Activated T-cell treated with anti-CD3 and anti-CD28 coated beads for 24 hours (primary cell): ENCODE results near the gene FLNB.

ENCODE experiments used
- DNase-seq: peaks from one replicate; pipeline ENCODE4 v3.0.0-alpha.2; 2020; ENCODE audit warnings: low read depth

Gene FLNB

GRCh38 chr3:58137306-58137705 is 129.1 kb downstream of the FLNB start:
- DNase-seq = no peak

GRCh38 chr3:58141766-58142345 is 133.6 kb downstream of the FLNB start:
- DNase-seq = no peak

DNA sequence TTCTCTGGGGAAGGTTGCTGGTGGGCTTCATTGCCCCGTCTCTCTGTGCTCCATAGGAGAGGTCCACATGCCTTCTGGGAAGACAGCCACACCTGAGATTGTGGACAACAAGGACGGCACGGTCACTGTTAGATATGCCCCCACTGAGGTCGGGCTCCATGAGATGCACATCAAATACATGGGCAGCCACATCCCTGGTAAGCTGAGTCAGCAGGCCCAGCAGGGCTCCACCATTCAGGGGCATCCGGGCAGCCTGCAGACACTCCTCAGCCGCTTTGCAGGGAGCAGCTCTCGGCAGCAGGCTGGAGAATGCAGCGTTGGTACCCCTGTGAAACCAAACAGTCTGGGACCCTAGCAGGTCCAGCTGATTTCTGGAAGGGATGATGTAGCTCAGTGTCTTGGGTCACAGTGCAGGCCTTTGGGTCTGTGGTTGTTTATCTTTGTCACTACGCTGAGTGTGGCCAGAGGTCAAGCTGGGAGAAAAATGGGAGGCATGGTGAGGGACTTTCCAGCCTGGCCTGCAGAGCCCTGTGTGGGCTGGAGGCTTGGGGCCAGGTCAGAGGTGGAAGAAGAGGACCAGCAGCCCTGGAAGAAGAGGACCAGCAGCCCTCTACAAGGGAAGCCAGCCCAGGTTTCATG is 135.3 kb downstream of the FLNB start:
- no peak for DNase-seq

DNA sequence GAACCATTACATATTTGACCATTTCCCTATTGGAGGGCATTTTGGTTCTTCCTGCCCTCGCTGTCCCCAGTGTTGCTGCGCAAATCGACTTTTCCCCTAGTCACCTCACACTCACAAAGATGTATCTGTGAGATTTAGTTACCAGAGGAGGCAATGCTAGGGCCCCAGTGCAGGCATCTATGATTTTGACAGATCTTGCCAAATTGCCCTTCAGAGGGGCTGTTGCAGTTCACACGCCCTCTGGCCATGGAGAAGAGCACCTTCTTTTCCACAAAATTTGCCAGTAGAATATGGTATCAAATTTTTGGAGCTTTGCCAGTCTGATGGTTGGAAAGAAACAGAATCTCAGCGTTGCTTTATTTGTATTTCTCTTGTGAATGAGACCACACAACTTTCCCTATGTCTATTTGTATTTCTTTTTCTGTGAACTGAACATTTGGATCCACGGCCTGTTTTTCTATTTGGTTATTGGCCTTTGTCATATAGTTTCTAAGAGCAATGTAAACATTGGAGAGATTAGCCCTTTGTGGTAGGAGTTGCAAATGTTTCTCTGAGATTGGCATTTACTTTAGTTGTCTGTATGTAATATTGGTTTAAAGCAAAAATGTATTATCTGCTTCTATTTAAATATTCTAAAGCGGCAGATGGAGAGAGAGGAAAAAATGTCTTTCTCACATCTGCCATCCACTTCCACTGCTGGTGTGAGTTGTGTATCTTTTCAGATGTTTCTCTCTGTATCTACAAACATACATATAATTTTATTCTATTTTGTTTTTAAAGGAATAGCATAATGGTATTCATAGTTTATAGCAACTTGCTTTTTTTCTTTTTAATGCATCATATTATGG is 136.5 kb downstream of the FLNB start:
- DNase-seq = no peak

DNA sequence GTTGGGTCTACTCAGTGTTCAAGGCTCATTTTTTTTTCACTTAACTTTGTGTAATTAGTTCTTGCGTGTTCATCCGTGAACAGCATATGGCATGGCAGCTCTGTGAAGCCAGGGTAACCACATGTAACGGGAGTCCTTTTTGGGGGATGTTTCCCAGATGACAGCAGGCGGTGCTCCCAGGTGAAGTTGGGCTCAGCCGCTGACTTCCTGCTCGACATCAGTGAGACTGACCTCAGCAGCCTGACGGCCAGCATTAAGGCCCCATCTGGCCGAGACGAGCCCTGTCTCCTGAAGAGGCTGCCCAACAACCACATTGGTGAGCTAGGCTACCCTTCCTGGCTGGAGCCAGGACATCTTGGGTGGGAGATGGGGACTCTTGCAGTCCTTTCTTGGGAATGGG is 139.8 kb downstream of the FLNB start:
- no peak for DNase-seq

GRCh38 chr3:58150130-58150809 is 142.0 kb downstream of the FLNB start:
- no peak for DNase-seq

GRCh38 chr3:58150810-58151199 is 142.6 kb downstream of the FLNB start:
- no peak for DNase-seq

- no peak for DNase-seq
Observed at GRCh38 chr3:58151637-58152036, 143.4 kb downstream of the FLNB start.

DNA sequence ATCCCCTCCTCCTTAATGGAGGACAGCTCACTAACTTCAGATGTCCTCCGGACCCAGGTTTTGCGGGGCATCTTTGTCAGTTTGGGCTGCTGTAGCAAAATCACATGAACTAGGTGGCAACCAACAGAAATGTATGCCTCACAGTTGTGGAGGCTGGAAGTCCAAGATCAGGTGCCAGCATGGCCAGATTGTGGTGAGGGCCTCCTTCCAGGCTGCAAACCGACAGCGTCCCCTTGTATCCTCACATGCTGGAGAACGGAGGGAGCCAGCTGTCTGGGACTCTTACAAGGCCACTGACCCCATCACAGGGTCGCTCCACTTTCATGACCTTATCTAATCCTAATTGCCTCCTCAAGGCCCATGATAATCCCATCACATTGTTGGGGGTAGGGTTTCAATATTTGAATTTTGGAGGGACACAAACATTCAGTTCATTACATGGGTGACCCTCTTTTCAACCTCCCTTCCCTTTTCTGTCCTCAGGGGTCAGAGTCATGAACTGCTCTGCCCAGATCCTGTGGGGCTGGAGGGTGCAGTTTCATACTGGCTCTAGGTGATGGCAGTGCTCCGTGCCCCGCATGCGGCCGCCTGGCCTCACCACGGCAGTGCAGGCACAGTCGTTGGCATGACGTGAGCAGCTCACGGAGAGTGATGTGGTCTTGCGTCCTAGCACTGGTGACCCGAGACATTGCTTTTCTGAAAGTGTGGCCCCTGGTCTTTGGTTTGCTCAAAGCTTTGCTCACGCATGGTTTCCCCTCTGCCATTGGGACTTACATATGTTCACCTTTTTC is 144.2 kb downstream of the FLNB start:
- no peak for DNase-seq

- DNase-seq = no peak
Observed at GRCh38 chr3:58153371-58153770, 145.1 kb downstream of the FLNB start.

DNA sequence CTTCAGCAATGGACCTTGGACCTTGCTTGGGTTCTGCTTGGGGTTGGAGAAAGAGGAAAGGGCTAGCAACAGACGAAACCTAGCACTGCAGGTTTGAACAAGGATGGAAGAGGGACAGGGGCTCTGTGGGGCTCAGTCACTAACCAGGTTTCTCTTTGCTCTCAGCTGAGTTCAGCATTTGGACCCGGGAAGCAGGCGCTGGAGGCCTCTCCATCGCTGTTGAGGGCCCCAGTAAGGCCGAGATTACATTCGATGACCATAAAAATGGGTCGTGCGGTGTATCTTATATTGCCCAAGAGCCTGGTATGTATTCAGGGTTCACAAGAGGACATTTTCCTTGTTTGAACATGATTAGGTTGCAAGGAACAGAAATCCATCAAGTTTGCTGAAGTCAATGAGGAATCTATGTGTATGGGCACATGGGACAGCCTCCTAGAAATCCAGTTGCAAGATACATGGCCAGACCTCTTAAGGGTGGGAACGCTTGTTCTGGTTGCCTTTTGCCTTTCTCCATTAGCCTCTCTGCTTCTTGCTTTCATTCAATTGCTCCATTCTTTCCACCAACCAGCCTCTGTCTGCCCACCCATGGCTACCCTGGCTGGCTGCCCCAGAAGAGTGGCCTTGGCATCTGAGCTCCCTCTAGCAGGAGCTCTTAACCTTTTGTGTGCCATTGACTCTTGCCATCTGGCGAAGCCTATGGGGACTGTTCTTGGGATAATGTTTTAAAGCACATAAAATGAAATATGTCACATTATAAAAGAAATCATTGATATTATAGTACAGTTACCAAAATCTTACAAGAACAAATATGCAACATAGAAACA is 146.6 kb downstream of the FLNB start:
- DNase-seq = no peak

DNA sequence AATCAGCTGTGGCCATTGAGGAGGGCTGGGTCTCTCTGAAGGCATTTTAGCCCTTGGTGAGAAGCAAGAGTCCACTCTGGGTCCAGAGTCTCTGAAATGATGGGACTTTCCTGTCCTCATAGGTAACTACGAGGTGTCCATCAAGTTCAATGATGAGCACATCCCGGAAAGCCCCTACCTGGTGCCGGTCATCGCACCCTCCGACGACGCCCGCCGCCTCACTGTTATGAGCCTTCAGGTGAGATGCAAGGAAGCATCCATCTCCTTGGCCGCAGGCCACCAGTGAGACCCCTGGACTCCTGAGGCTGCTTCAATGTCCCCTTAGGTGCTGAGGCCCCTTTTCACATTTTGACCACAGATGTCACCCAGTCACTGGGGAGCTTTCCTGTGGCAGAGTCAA is 147.6 kb downstream of the FLNB start:
- DNase-seq = no peak

- no peak for DNase-seq
Observed at GRCh38 chr3:58157700-58158099, 149.5 kb downstream of the FLNB start.

DNA sequence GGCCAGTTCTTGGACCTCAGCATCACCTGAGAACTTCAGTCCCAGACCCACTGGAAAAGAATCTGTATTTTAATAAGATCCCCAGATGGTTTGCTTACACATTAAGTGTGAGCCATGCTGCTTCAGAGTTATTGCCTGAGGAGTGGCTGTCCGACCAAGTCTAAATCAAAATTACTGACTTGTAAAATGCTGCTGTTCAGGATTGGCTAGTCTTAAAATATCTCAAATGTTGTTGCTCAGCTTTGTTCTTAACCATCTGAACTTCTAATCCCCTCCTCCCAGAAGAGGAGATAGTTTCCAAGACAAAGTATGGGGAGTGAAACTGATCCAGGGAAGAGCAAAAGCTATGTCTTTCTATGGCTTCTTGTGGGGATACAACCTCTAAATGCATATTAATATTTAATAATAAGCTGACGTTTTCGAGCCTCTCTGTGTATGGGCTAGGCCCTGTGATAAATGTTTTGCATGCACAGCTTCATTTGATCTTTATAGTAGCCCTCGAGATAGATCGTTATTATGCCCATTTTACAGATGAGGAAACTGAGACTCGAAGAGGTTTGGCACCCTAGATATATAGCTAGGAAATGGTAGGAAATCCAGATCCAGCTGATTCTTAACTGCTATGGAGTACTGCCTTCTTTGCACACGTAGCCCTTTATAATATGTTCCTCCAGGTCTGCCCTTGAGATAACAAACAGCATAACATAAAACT is 150.4 kb downstream of the FLNB start:
- DNase-seq = no peak

GRCh38 chr3:58160399-58160798 is 152.2 kb downstream of the FLNB start:
- no peak for DNase-seq

- no peak for DNase-seq
Observed at GRCh38 chr3:58161435-58162398, 153.5 kb downstream of the FLNB start.

- DNase-seq = no peak
Observed at GRCh38 chr3:58163234-58163633, 155.0 kb downstream of the FLNB start.

- no peak for DNase-seq
Observed at GRCh38 chr3:58164199-58164879, 156.1 kb downstream of the FLNB start.
